ENCODE results near the gene SMAD3.

- TF ChIP-seq POLR2A (IDR thresholded peaks at IDR 0.05; ENCODE audit: low read length) (no peak), GATA1 (IDR thresholded peaks at IDR 0.05; ENCODE audit: low read depth, low read length) (no peak)
Observed at GRCh38 chr15:67100801-67101581, 35.6 kb downstream of the SMAD3 start.

Measured in erythroblast (primary cell).